GM21526 (cell line): ENCODE measurements around the gene PTMS.

Experiments used
- ATAC-seq: cut with Tn5 transposase; IDR thresholded peaks from one replicate; pipeline ENCODE4 v1.9.1; 2021; ENCODE audit warnings: moderate library complexity; ENCODE audit not compliant: unreplicated experiment, low FRiP score

Gene PTMS

DNA sequence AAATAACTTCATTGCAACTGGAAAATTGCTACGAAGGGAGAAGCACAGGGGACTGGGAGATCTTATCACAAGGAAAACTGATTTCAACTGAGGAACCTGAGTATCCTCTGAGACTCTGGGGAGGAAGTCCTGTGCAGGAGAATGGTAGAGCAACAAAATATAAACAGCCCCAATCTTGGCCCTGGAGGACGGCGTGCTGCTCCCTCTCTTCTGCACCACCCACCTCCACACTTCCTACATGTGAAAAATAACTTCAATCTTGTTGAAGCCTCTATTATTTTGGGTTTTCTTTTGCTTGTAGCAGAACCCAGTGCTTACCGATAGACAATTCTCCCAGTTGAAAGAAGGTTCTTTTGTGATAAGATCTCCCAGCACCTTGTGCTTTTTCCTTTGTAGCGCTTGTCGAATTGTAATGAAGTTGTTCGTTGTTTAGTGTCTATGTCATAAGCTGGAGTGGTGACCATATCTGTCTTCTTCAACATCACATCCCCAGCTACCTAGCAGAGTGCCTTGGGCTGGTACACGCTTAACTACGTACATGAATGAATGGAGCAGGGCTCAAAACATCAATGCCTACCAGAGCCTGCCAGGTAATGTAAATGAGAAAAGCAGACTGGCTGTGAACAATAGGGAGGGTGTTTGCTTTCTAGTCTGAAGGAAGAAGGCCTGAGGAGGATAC is 20.4 kb downstream of the PTMS start:
- ATAC-seq: no peak

GRCh38 chr12:6787309-6787708 is 21.1 kb downstream of the PTMS start:
- no peak for ATAC-seq

- no peak for ATAC-seq
Observed at GRCh38 chr12:6788972-6789924, 23.1 kb downstream of the PTMS start, which contains the start of gene CD4. CD4 (plus strand) TSS chr12:6789528; CDS start chr12:6800139, 10,611 bp downstream.

DNA sequence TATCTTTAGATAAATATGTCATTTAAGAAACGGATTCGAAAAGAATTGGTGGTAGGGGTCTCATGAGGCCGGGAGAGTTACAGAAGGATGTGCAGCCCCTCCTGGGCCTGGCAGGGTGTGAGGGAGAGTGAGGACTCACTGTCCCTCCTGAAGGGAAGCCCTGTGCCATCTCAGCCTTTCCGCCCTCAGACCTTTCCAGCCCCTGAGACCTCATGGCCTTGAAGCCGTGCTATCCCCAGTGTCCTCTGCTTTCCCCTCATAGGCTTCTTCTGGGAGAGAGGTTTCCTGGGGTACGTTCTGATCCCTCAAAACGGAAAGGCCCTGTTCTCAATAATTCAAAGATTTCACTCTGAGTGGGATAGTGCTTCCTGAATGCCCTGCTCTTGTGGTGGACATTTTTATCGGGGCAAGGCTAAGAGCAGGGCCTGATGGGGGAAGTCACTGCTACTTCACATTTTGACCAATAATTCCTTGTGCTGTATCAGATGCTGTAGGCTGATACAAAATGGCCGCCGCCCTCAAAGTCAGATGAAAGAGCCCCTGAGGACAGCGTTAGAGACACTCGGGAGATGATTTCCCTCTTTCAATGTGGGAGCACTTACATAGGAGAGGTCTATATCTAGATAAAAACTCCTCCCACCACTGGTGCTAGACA is 24.5 kb downstream of the PTMS start:
- ATAC-seq: no peak

- ATAC-seq: no peak
Observed at GRCh38 chr12:6791931-6792520, 25.9 kb downstream of the PTMS start.

DNA sequence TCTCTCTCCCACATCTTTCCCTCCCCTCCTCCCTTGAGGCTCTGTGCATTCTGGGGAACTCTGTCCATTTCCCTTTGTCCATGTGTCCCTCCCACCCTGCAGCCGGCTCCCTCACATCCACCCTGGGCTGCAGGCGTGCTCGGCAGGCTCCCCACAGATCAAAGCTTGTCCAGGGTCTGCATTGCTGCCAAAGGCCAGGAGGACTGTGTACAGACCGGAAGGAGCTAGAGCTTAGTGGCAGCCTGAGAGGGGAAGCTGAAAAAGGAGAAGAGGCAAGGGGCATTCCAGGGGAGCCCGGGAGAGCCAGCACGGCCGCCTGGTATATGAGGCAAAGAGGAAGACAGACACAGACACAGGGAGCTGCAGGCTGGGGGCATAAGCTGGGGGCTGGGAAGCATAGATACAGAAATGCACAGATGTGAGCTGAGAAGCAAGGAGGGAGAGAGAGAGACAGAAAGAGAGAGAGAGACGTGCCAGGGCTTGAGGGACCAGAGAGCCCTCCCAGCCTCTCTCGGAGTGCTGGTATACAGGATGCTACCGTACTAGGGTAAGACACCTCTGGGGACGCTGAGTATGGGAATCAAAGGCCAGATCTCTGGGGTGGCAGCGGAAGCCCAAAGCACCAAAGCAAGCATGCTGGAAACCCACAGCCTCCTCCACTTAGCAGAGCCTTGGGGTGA is 26.5 kb downstream of the PTMS start:
- no peak for ATAC-seq

DNA sequence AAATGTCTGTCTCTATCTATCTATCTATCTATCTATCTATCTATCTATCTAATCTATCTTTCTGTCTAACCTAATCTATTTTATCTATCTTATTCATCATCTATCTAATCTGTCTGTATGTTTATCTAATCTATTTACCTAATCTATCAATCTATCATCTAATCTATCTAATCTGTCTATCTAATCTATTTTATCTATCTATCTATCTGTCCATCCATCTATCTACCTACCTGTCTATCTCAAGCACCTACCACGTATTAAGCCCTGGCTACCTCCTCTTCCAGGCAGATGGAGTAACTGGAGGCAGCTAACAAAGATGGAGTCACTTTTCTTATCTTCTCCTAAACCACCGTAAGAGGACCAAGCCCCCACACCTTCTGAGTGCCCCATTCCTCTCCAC is 28.9 kb downstream of the PTMS start:
- ATAC-seq: no peak

DNA sequence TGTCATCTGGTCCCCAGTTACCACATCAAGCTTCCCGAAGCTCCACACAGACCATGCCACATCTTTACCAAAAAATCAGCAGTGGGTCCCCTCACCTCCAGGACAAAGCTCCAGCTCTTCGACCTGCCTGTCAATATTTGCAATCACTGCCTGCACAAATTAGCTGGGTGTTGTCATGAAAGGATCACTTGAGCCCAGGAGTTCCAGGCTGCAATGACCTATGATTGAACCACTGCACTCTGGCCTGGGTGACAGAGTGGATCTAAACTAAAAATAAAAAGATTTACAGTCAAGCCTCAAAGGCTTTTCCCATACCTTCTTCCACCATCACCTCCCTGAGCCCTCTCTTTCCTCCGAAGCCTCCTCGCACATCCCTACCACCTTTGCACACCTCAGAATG is 30.4 kb downstream of the PTMS start:
- ATAC-seq: no peak

GRCh38 chr12:6799147-6799546 is 33.0 kb downstream of the PTMS start:
- no peak for ATAC-seq

DNA sequence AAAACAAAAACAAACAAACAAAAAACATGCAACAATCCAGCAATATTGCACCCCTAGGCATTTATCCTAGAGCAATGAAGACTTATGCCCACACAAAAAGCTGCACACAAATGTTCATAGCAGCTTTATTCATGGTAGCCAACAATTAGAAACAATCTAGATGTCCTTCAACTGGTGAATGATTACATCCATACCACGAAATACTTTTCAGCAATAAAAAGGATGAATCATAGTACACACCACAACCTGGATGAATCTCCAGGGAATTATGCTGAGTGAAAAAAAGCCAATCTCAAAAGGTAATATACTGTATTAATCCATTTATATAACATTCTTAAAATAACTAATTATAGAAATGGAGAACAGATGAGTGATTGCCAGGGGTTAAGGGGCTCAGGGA is 41.0 kb downstream of the PTMS start:
- no peak for ATAC-seq

GRCh38 chr12:6809056-6809455 is 42.9 kb downstream of the PTMS start:
- no peak for ATAC-seq

- ATAC-seq: no peak
Observed at GRCh38 chr12:6810758-6811157, 44.6 kb downstream of the PTMS start.

- no peak for ATAC-seq
Observed at GRCh38 chr12:6813363-6813762, 47.2 kb downstream of the PTMS start.

DNA sequence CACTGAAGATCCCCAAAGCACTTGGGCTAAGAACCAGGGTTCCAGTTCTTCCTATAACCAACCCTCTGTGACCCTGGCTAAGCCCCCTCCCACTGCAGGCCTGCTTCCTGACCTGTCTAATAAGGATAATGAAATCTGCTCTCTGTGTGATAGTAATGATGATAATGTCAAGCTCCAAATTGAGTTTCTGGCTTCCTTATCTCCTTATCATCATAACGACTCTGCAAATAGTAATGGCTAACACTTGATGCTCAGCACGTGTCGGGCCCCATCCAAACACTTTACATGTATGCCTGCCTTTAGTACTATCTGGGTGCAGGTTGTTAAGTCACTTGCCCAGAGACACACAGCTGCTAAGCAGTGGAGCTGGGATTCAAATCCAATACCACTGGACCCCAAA is 50.4 kb downstream of the PTMS start:
- ATAC-seq: no peak

DNA sequence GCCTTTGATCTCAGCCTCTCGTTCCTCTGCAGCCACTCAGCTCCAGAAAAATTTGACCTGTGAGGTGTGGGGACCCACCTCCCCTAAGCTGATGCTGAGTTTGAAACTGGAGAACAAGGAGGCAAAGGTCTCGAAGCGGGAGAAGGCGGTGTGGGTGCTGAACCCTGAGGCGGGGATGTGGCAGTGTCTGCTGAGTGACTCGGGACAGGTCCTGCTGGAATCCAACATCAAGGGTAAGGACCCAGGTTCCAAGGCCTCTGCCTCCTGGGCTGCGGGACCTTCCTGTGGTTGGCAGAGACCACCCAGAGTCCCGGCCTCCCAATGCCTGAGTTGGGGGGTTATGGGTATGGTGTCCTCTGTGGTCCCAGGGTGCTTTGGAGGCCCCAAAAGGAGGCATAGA is 50.9 kb downstream of the PTMS start:
- ATAC-seq: no peak

GRCh38 chr12:6817662-6818157 is 51.5 kb downstream of the PTMS start:
- ATAC-seq: no peak

DNA sequence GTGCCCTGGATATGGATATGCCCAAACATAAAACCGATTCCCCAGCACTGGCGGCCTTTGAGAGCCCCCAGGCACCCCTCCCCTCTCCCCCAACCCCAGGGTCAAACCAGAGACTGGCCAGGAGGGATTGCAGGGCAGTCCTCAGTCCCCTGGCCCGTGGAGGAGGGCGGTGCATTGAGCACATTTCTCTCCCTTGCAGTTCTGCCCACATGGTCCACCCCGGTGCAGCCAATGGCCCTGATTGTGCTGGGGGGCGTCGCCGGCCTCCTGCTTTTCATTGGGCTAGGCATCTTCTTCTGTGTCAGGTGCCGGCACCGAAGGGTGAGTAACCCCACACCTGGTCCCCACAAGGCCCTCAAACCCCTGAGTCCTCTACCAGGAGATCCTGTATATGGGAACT is 52.1 kb downstream of the PTMS start:
- no peak for ATAC-seq

DNA sequence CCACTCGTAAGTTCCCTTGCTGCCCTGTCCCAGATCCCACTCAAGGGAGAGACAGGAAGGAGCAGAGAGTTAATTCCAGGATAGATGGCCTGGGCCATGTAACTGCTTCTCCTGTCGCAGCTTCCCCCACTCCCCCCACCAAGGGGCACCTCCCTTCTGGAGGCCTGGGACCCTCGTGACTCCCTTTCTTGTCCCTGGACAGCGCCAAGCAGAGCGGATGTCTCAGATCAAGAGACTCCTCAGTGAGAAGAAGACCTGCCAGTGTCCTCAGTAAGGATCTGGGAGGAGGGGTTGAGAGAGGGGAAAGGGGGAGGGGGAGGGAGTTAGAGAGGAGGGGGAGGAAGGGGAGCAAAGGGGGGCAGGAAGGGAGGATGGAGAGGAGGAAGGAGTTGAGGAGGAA is 52.5 kb downstream of the PTMS start:
- no peak for ATAC-seq

GRCh38 chr12:6819106-6820030 is 53.2 kb downstream of the PTMS start:
- ATAC-seq: no peak
